Gastroesophageal sphincter (tissue), 3 donors: ENCODE results near the gene PGBD5.

ENCODE experiments used
- CTCF ChIP-seq, 4 experiments: fragments of 200-600 bp in 2 of 4; fragments of 450-650 bp in 2 of 4; sonication (generic) in 1 of 4; IDR thresholded peaks; one replicate each; pipeline ENCODE4 v1.5.1; 2017 to 2019; ENCODE audit warnings: antibody characterized with exemption in 4 of 4, mild to moderate bottlenecking in 2 of 4, moderate library complexity in 2 of 4
- EP300 ChIP-seq: sonication (generic); formaldehyde crosslinking; IDR thresholded peaks from one replicate; pipeline ENCODE4 v1.6.1; 2017; ENCODE audit warnings: antibody characterized with exemption, mild to moderate bottlenecking
- POLR2A ChIP-seq, 2 donors: fragments of 450-650 bp; IDR thresholded peaks; one replicate each; pipeline ENCODE4 v1.6.1; 2017; ENCODE audit warnings: antibody characterized with exemption in 2 of 2, mild to moderate bottlenecking in 2 of 2, moderate library complexity in 1 of 2
- POLR2AphosphoS5 ChIP-seq: sonication (generic); formaldehyde crosslinking; IDR thresholded peaks from one replicate; pipeline ENCODE4 v1.6.1; 2017; ENCODE audit warnings: antibody characterized with exemption

- TF ChIP-seq CTCF (IDR thresholded peaks at IDR 0.05) (no peak), POLR2A (IDR thresholded peaks at IDR 0.05) (no peak), EP300 (no peak), POLR2AphosphoS5 (no peak)
Measured at GRCh38 chr1:230314142-230314470, 112.0 kb downstream of the PGBD5 start.
